CD4-positive, alpha-beta T cell treated with Interleukin-4 for 1 hour (primary cell): ENCODE measurements around the gene CDKL2.
"Not testable (repeated sequence)": the region's sequence is repeated elsewhere in the genome, so short reads cannot be mapped to it uniquely, and the experiment has no call there.

Source experiments
- DNase-seq, 2 donors: peaks; one replicate each; pipeline ENCODE4 v3.0.0-alpha.2; 2020 to 2022

The CDKL2 gene

DNA sequence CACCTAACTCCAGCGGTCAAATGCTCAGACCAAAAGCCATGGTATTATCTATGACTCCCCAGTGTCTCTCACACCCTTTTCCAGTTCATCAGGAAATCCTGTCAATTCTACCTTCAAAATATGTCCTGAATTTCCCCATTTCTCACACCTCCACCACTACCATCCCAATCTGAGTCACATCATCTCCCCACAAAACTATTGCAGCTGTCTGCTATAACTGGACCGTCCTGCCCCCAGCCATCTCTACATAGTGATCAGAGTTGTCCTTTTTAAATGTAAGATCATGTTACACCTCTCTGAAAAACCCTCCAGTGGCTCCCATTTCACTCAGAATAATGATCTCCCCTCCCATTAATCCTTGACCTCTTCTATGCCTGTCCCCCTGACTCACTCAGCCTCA, 81.3 kb downstream of the CDKL2 start:
- DNase-seq = no peak

- DNase-seq = no peak
These were observed 82.5 kb downstream of the CDKL2 start for GRCh38 chr4:75547647-75548387.

DNA sequence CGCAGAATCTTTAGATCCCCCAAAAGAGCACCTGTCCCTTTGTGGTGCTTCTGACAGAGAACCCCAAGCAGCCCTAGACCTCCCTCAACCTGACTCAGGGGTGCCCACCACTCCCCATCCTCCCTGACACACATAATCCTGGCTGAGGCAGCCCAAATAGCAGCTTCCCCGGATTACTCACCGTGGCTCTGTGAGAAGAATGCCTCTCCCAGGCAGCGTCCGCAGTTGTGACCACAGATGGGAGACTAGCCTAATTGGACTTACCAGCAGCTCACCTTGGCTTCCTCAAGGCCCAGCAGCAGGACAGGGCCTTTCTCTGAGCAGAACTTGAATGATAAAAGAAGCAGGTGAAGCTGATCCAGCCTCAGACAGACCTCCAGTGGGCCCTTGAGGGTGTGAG, 84.8 kb downstream of the CDKL2 start:
- DNase-seq = no peak

DNA sequence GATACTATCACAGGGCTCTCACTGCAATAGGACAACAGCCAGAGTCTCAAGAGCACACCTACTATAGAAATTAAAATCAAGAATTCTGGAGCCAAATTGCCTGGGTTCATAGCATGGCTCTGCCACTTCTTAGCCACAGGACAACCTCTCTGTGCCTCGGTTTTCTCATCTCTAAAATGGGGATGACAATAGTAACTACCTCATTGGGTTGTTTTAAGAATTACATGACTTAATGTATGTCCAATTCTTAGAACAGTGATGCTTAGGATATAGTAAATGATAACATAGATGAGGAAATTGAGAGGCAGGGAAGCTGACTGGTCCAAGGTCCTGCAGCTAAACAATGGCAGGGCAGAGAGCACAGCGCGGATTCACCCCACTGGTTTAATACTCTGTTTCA, 85.5 kb downstream of the CDKL2 start:
- DNase-seq = no peak

DNA sequence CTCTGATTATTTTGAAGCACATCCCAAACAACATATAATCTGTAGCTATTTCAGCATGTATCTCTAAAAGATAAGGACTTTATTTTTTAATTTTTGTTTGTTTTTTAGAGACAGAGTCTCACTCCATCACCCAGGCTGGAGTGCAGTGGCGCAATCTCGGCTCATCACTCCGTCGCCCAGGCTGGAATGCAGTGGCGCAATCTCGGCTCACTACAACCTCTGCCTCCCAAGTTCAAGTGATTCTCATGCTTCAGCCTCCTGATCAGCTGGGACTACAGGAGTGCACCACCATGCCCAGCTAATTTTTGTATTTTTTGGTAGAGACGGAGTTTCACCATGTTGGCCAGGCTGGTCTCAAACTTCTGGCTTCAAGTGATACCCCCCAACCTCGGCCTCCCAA, 86.1 kb downstream of the CDKL2 start:
- not testable (repeated sequence) for DNase-seq

GRCh38 chr4:75542824-75543223, 87.5 kb downstream of the CDKL2 start:
- no peak for DNase-seq

DNA sequence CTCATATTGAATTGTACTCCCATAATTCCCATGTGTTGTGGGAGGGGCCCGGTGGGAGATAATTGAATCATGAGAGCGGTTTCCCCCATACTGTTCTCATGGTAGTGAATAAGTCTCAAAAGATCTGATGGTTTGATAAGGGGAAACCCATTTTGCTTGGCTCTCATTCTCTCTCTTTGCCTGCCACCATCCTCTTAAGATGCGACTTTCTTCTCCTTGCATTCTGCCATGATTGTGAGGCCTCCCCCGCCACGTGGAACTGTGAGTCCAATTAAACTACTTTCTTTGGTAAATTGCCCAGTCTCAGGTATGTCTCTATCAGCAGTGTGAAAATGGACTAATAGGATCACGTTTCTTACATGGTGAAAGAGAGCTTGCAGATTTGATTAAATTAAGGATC, 93.0 kb downstream of the CDKL2 start:
- DNase-seq = not testable (repeated sequence)

- DNase-seq = not testable (repeated sequence)
These were observed 96.4 kb downstream of the CDKL2 start for GRCh38 chr4:75533926-75534325.

- not testable (repeated sequence) for DNase-seq
These were observed 96.9 kb downstream of the CDKL2 start for GRCh38 chr4:75533339-75533887.

DNA sequence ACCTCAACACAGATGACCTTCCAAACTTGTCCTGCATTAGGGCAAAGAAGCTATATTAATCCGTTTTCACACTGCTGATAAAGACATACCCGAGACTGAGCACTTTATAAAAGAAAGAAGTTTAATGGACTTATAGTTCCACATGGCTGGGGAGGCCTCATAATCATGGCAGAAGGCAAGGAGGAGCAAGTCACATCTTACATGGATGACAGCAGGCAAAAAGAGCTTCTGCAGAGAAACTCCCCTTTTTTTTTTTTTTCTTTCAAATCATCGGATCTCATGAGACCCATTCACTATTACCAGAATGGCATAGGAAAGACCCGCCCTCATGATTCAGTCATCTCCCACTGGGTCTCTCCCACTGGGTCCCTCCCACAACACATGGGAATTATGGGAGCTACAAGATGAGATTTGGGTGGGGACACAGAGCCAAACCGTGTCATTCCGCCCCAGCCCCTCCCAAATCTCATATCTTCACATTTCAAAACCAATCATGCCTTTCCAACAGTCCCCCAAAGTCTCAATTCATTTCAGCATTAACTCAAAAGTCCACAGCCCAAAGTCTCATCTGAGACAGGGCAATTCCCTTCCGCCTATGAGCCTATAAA, 98.7 kb downstream of the CDKL2 start:
- not testable (repeated sequence) for DNase-seq

- no peak for DNase-seq
These were observed 99.6 kb downstream of the CDKL2 start for GRCh38 chr4:75530556-75531322.
